Neural crest cell (in vitro differentiated cells): Measurements from ENCODE around the gene UNC5A. TPM values are rescaled to one million over a fixed set of nuclear protein-coding genes. Genes with fewer than 3 reads are reported as not detected.

Source experiments
- DNase-seq: peaks from one replicate; pipeline ENCODE4 v3.0.0; 2021; ENCODE audit warnings: low read depth, mixed read lengths, low spot score
- H3K27ac Mint-ChIP-seq: one replicate; pipeline ENCODE4 v1.8.0; 2021; ENCODE audit warnings: mild to moderate bottlenecking, mixed read lengths; ENCODE audit not compliant: unreplicated experiment
- H3K27me3 Mint-ChIP-seq: 2 replicates; pipeline ENCODE4 v1.8.0; 2021; ENCODE audit warnings: low read depth, mild to moderate bottlenecking, mixed read lengths
- H3K36me3 Mint-ChIP-seq: 2 replicates; pipeline ENCODE4 v1.8.0; 2021; ENCODE audit warnings: low read depth, mild to moderate bottlenecking, mixed read lengths
- H3K4me1 Mint-ChIP-seq: 2 replicates; pipeline ENCODE4 v1.8.0; 2021; ENCODE audit warnings: mixed read lengths
- H3K4me3 Mint-ChIP-seq: one replicate; pipeline ENCODE4 v1.8.0; 2021; ENCODE audit warnings: mild to moderate bottlenecking, mixed read lengths
- H3K9me3 Mint-ChIP-seq: 2 replicates; pipeline ENCODE4 v1.8.0; 2021; ENCODE audit warnings: mixed read lengths
- CTCF ChIP-seq: fragments of 200-600 bp; sonication (generic); conservative IDR thresholded peaks from 2 replicates; pipeline ENCODE4 v1.5.0; 2021; ENCODE audit warnings: antibody characterized with exemption, mild to moderate bottlenecking
- total RNA-seq: library from RNA; stranded (reverse); gene quantifications from 2 replicates; pipeline ENCODE4 v1.2.1, GENCODE V29; 2021

UNC5A gene
- total RNA-seq, 1 donor from 2014 or later = 0.70 TPM

- no peak overlapping the region for H3K4me3 Mint-ChIP-seq
- peaks cover 3% of the 10 kb centered on the region for H3K4me1 Mint-ChIP-seq
- H3K9me3 Mint-ChIP-seq = no peaks in the 10 kb centered on the region
- no peak for TF ChIP-seq CTCF
- no peak for DNase-seq
- peaks cover 75% of the 10 kb centered on the region for H3K27me3 Mint-ChIP-seq
- H3K36me3 Mint-ChIP-seq = no peaks in the 10 kb centered on the region
- no peak overlapping the region for H3K27ac Mint-ChIP-seq
Measured at GRCh38 chr5:176825234-176825633, 14.9 kb downstream of the UNC5A start.

GRCh38 chr5:176825957-176826356 is 15.6 kb downstream of the UNC5A start:
- no peak overlapping the region for H3K27ac Mint-ChIP-seq
- H3K9me3 Mint-ChIP-seq = no peaks in the 10 kb centered on the region
- TF ChIP-seq CTCF = no peak
- peaks cover 74% of the 10 kb centered on the region for H3K27me3 Mint-ChIP-seq
- H3K4me1 Mint-ChIP-seq = peaks cover 3% of the 10 kb centered on the region
- H3K36me3 Mint-ChIP-seq = no peaks in the 10 kb centered on the region
- DNase-seq = no peak
- H3K4me3 Mint-ChIP-seq = no peak overlapping the region

- Mint-ChIP-seq H3K4me1 (peaks cover 3% of the 10 kb centered on the region), H3K27ac (no peak overlapping the region), H3K9me3 (no peaks in the 10 kb centered on the region), H3K4me3 (no peak overlapping the region), H3K36me3 (no peaks in the 10 kb centered on the region), H3K27me3 (peaks cover 71% of the 10 kb centered on the region)
- no peak for DNase-seq
- TF ChIP-seq CTCF = no peak
Measured at GRCh38 chr5:176827736-176828414, 17.5 kb downstream of the UNC5A start.

- H3K4me1 Mint-ChIP-seq = peaks cover 3% of the 10 kb centered on the region
- TF ChIP-seq CTCF = no peak
- DNase-seq = no peak
- no peaks in the 10 kb centered on the region for H3K9me3 Mint-ChIP-seq
- peaks cover 68% of the 10 kb centered on the region for H3K27me3 Mint-ChIP-seq
- H3K27ac Mint-ChIP-seq = no peak overlapping the region
- no peak overlapping the region for H3K4me3 Mint-ChIP-seq
- no peaks in the 10 kb centered on the region for H3K36me3 Mint-ChIP-seq
Measured at GRCh38 chr5:176829320-176829719, 19.0 kb downstream of the UNC5A start.

GRCh38 chr5:176830422-176830994 is 20.1 kb downstream of the UNC5A start:
- no peak for DNase-seq
- Mint-ChIP-seq H3K9me3 (no peaks in the 10 kb centered on the region), H3K27me3 (peaks cover 68% of the 10 kb centered on the region), H3K36me3 (no peaks in the 10 kb centered on the region), H3K4me3 (no peak overlapping the region), H3K4me1 (peaks cover 3% of the 10 kb centered on the region), H3K27ac (no peak overlapping the region)
- TF ChIP-seq CTCF = no peak
